Testis (tissue), 2 donors: Measurements from ENCODE around the gene NCK2.

Experiments
- POLR2A ChIP-seq: fragments of 450-650 bp; IDR thresholded peaks from one replicate; pipeline ENCODE4 v1.6.1; 2017; ENCODE audit warnings: antibody characterized with exemption, mild to moderate bottlenecking, moderate library complexity
- TF ChIP-seq, protein P1 (sequence below), 3 experiments: fragments of 450-650 bp in 2 of 3; fragments of 200-600 bp in 1 of 3; sonication (generic) in 1 of 3; IDR thresholded peaks; one replicate each; pipeline ENCODE4 v1.5.1; 2016 to 2019; ENCODE audit warnings: antibody characterized with exemption in 3 of 3, mild to moderate bottlenecking in 2 of 3, moderate library complexity in 1 of 3

DNA sequence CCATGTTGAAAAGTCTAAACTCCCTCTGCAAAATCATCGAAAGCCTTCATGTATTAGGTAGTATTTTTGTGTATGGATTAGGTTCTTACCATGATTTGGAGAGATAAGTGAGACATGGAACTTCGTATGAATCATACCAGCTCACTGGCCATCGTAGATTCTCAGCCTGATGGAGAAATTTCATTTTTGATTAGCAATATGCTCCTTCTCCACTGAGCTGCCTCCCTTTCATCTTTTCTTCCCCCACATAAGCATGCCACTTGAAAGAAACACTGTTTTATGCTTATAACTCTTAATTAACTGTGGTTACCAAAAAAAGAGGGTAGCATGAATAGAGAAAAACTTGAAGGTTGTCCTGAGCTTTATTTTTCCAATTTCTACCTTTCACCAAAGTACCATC lies 111.9 kb downstream of the NCK2 start:
- TF ChIP-seq, protein P1, sequence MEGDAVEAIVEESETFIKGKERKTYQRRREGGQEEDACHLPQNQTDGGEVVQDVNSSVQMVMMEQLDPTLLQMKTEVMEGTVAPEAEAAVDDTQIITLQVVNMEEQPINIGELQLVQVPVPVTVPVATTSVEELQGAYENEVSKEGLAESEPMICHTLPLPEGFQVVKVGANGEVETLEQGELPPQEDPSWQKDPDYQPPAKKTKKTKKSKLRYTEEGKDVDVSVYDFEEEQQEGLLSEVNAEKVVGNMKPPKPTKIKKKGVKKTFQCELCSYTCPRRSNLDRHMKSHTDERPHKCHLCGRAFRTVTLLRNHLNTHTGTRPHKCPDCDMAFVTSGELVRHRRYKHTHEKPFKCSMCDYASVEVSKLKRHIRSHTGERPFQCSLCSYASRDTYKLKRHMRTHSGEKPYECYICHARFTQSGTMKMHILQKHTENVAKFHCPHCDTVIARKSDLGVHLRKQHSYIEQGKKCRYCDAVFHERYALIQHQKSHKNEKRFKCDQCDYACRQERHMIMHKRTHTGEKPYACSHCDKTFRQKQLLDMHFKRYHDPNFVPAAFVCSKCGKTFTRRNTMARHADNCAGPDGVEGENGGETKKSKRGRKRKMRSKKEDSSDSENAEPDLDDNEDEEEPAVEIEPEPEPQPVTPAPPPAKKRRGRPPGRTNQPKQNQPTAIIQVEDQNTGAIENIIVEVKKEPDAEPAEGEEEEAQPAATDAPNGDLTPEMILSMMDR (IDR thresholded peaks at IDR 0.05), result no peak
- TF ChIP-seq POLR2A, result no peak
